HG03139 (cell line): ENCODE data around the gene OR10C1.

Experiments
- ATAC-seq: cut with Tn5 transposase; IDR thresholded peaks from one replicate; pipeline ENCODE4 v1.9.1; 2021; ENCODE audit not compliant: unreplicated experiment

Gene OR10C1

GRCh38 chr6:29474996-29475395 lies 35.9 kb downstream of the OR10C1 start:
- no peak for ATAC-seq

GRCh38 chr6:29477923-29478450 lies 38.9 kb downstream of the OR10C1 start:
- ATAC-seq: no peak

GRCh38 chr6:29478740-29479139 lies 39.6 kb downstream of the OR10C1 start:
- ATAC-seq: no peak

- no peak for ATAC-seq
Measured at GRCh38 chr6:29479560-29479959, 40.5 kb downstream of the OR10C1 start.

- no peak for ATAC-seq
Measured at GRCh38 chr6:29483186-29483585, 44.1 kb downstream of the OR10C1 start.

- no peak for ATAC-seq
Measured at GRCh38 chr6:29483735-29484134, 44.6 kb downstream of the OR10C1 start.

GRCh38 chr6:29486577-29486976 lies 47.5 kb downstream of the OR10C1 start:
- ATAC-seq: no peak

- ATAC-seq: no peak
Measured at GRCh38 chr6:29487131-29487530, 48.0 kb downstream of the OR10C1 start.

GRCh38 chr6:29487660-29488059 lies 48.6 kb downstream of the OR10C1 start, which contains the start of gene MAS1L:
Gene MAS1L, minus strand, starts transcription at chr6:29487956. Its CDS starts 54 bp downstream, at chr6:29487902.
- ATAC-seq: no peak

- no peak for ATAC-seq
Measured at GRCh38 chr6:29488874-29489273, 49.8 kb downstream of the OR10C1 start.

- ATAC-seq: no peak
Measured at GRCh38 chr6:29489286-29489685, 50.2 kb downstream of the OR10C1 start.

- ATAC-seq: no peak
Measured at GRCh38 chr6:29490055-29490454, 50.9 kb downstream of the OR10C1 start.

GRCh38 chr6:29490552-29490951 lies 51.4 kb downstream of the OR10C1 start:
- no peak for ATAC-seq
